WTC11 (cell line): ENCODE measurements around the gene CAV1.

Experiments
- CTCF ChIP-seq: fragments of 200-600 bp; IDR thresholded peaks from 2 replicates; pipeline ENCODE4 v1.8.0; 2022; ENCODE audit warnings: antibody characterized with exemption
- EMX1 ChIP-seq: fragments of 250-450 bp; sonication (Bioruptor Pico); IDR thresholded peaks from 2 replicates; pipeline ENCODE4 v1.8.0; 2021; ENCODE audit warnings: mild to moderate bottlenecking
- ESRRA ChIP-seq: sonication (generic); formaldehyde crosslinking; IDR thresholded peaks from 2 replicates; pipeline ENCODE4 v1.8.1; 2022; ENCODE audit warnings: mild to moderate bottlenecking, missing genetic modification reagents, borderline replicate concordance
- TCF7 ChIP-seq: sonication (generic); formaldehyde crosslinking; IDR thresholded peaks from 2 replicates; pipeline ENCODE4 v1.8.0; 2022; ENCODE audit warnings: mild to moderate bottlenecking, low read depth, missing genetic modification reagents, moderate library complexity
- USF1 ChIP-seq: sonication (generic); formaldehyde crosslinking; IDR thresholded peaks from 2 replicates; pipeline ENCODE4 v1.8.0; 2022; ENCODE audit warnings: mild to moderate bottlenecking, missing genetic modification reagents
- TF ChIP-seq, protein P1 (sequence below): sonication (generic); formaldehyde crosslinking; IDR thresholded peaks from 2 replicates; pipeline ENCODE4 v1.8.0; 2022; ENCODE audit warnings: mild to moderate bottlenecking, missing genetic modification reagents
- TF ChIP-seq, protein P2 (sequence below): sonication (generic); formaldehyde crosslinking; IDR thresholded peaks from 2 replicates; pipeline ENCODE4 v1.8.0; 2023; ENCODE audit warnings: missing genetic modification reagents, mild to moderate bottlenecking, borderline replicate concordance
- TF ChIP-seq, protein P3 (sequence below): sonication (generic); formaldehyde crosslinking; IDR thresholded peaks from 2 replicates; pipeline ENCODE4 v1.8.1; 2022; ENCODE audit warnings: mild to moderate bottlenecking, moderate library complexity, missing genetic modification reagents

- TF ChIP-seq USF1 (CRISPR knock-in tag) (no peak), EMX1 (no peak), CTCF (no peak), TCF7 (no peak), ESRRA (CRISPR knock-in tag) (no peak)
- TF ChIP-seq, protein P1, sequence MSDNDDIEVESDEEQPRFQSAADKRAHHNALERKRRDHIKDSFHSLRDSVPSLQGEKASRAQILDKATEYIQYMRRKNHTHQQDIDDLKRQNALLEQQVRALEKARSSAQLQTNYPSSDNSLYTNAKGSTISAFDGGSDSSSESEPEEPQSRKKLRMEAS = no peak
- TF ChIP-seq, protein P2, sequence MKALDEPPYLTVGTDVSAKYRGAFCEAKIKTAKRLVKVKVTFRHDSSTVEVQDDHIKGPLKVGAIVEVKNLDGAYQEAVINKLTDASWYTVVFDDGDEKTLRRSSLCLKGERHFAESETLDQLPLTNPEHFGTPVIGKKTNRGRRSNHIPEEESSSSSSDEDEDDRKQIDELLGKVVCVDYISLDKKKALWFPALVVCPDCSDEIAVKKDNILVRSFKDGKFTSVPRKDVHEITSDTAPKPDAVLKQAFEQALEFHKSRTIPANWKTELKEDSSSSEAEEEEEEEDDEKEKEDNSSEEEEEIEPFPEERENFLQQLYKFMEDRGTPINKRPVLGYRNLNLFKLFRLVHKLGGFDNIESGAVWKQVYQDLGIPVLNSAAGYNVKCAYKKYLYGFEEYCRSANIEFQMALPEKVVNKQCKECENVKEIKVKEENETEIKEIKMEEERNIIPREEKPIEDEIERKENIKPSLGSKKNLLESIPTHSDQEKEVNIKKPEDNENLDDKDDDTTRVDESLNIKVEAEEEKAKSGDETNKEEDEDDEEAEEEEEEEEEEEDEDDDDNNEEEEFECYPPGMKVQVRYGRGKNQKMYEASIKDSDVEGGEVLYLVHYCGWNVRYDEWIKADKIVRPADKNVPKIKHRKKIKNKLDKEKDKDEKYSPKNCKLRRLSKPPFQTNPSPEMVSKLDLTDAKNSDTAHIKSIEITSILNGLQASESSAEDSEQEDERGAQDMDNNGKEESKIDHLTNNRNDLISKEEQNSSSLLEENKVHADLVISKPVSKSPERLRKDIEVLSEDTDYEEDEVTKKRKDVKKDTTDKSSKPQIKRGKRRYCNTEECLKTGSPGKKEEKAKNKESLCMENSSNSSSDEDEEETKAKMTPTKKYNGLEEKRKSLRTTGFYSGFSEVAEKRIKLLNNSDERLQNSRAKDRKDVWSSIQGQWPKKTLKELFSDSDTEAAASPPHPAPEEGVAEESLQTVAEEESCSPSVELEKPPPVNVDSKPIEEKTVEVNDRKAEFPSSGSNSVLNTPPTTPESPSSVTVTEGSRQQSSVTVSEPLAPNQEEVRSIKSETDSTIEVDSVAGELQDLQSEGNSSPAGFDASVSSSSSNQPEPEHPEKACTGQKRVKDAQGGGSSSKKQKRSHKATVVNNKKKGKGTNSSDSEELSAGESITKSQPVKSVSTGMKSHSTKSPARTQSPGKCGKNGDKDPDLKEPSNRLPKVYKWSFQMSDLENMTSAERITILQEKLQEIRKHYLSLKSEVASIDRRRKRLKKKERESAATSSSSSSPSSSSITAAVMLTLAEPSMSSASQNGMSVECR (CRISPR knock-in tag) = no peak
- TF ChIP-seq, protein P3, sequence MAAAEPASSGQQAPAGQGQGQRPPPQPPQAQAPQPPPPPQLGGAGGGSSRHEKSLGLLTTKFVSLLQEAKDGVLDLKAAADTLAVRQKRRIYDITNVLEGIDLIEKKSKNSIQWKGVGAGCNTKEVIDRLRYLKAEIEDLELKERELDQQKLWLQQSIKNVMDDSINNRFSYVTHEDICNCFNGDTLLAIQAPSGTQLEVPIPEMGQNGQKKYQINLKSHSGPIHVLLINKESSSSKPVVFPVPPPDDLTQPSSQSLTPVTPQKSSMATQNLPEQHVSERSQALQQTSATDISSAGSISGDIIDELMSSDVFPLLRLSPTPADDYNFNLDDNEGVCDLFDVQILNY (CRISPR knock-in tag) = no peak
These were observed 49.4 kb downstream of the CAV1 start for GRCh38 chr7:116574025-116574822.
